HG02973 (cell line): ENCODE measurements around the gene PHOSPHO2.

Experiments
- ATAC-seq: cut with Tn5 transposase; IDR thresholded peaks from one replicate; pipeline ENCODE4 v1.9.1; 2021; ENCODE audit warnings: moderate library complexity; ENCODE audit not compliant: unreplicated experiment

The PHOSPHO2 gene

GRCh38 chr2:169694113-169694893 lies at the start of gene PHOSPHO2, which contains the start of gene CFAP210:
TSS of gene PHOSPHO2 (plus strand) at chr2:169694469. CDS start at chr2:169700972, 6,503 bp downstream.
TSS of gene CFAP210 (minus strand) at chr2:169694405. CDS start at chr2:169694327, 78 bp downstream.
- ATAC-seq, result peak; percentile 96

- no peak for ATAC-seq
Observed at GRCh38 chr2:169647496-169647895, 46.8 kb upstream of the PHOSPHO2 start.

- ATAC-seq, result no peak
Observed at GRCh38 chr2:169649278-169649677, 45.0 kb upstream of the PHOSPHO2 start.

GRCh38 chr2:169653636-169654035 lies 40.6 kb upstream of the PHOSPHO2 start:
- ATAC-seq, result no peak

GRCh38 chr2:169656164-169656563 lies 38.1 kb upstream of the PHOSPHO2 start:
- no peak for ATAC-seq

- ATAC-seq, result no peak
Observed at GRCh38 chr2:169658877-169659276, 35.4 kb upstream of the PHOSPHO2 start.

GRCh38 chr2:169659320-169659719 lies 34.9 kb upstream of the PHOSPHO2 start:
- ATAC-seq, result no peak

GRCh38 chr2:169661265-169661664 lies 33.0 kb upstream of the PHOSPHO2 start:
- no peak for ATAC-seq

- ATAC-seq, result no peak
Observed at GRCh38 chr2:169662744-169663143, 31.5 kb upstream of the PHOSPHO2 start.

- ATAC-seq, result no peak
Observed at GRCh38 chr2:169663247-169663646, 31.0 kb upstream of the PHOSPHO2 start.

GRCh38 chr2:169664600-169664977 lies 29.7 kb upstream of the PHOSPHO2 start:
- ATAC-seq, result no peak

- ATAC-seq, result no peak
Observed at GRCh38 chr2:169664978-169665930, 29.0 kb upstream of the PHOSPHO2 start.

GRCh38 chr2:169667583-169667982 lies 26.7 kb upstream of the PHOSPHO2 start:
- ATAC-seq, result no peak

GRCh38 chr2:169670215-169670651 lies 24.0 kb upstream of the PHOSPHO2 start:
- no peak for ATAC-seq

GRCh38 chr2:169670937-169671336 lies 23.3 kb upstream of the PHOSPHO2 start:
- ATAC-seq, result no peak

- ATAC-seq, result no peak
Observed at GRCh38 chr2:169672406-169672805, 21.9 kb upstream of the PHOSPHO2 start.

- no peak for ATAC-seq
Observed at GRCh38 chr2:169673106-169673505, 21.2 kb upstream of the PHOSPHO2 start.

GRCh38 chr2:169673921-169674320 lies 20.3 kb upstream of the PHOSPHO2 start:
- ATAC-seq, result no peak

- no peak for ATAC-seq
Observed at GRCh38 chr2:169676357-169676756, 17.9 kb upstream of the PHOSPHO2 start.

- ATAC-seq, result no peak
Observed at GRCh38 chr2:169676850-169677249, 17.4 kb upstream of the PHOSPHO2 start.

GRCh38 chr2:169683054-169683424 lies 11.2 kb upstream of the PHOSPHO2 start:
- ATAC-seq, result no peak
